ENCODE results near the gene STK16.

Gene STK16

DNA sequence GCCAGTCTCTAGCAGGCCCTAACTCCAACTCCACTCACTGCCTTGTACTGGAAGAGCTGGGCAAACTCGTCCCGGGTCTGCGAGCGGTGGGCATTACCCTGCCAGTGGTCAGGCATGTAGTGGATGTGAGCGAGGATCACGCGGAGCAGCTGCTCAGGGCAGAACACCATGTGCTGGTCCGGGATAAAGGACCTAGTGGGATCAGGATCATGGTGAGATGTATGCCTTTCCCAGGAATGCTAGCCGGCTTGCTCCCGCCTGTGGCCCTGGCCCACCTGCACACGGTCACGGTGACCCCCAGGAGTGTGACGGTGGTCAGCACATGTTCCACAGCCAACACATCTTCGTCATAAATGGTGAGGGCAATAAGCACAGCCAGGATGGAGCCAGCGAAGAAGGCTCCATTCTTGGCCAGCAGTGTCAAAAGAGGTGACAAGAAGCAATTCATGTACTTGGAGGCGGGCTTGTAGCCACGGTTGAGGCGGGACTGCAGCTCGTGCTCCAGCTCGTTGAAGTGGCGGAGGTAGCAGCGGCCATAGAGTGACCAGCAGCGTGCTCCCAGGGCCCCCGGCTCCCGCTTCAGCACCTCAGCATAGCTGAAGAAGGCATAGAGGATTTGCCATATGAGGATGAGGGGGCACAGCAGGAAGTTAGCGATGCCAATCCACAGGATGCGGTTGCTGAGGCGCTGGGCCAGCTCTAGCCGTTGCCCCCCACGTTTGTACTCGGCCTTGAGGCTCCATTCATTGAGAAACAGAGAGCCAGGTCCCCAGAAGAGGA lies 21.3 kb upstream of the STK16 start:
- no peak overlapping the region for H3K18ac ChIP-seq (ENCODE audit: low read length)
- peaks cover 4% of the 10 kb centered on the region for H3K4me1 ChIP-seq (ENCODE audit: control insufficient read depth, low read depth, low read length)
- H3K4me2 ChIP-seq (ENCODE audit: low read length), result no peak overlapping the region
- H3K79me2 ChIP-seq (ENCODE audit: control insufficient read depth, insufficient read depth, low read length), result peaks cover 6% of the 10 kb centered on the region
- H3K4me3 ChIP-seq (ENCODE audit: low read length), result no peak overlapping the region
- no peak overlapping the region for H3K27ac ChIP-seq (ENCODE audit: low read depth, low read length)
- H3K9ac ChIP-seq (ENCODE audit: low read length), result no peak overlapping the region
- H3K23ac ChIP-seq (ENCODE audit: low read length), result no peak overlapping the region
- no peak overlapping the region for H3K4ac ChIP-seq (ENCODE audit: low read depth, low read length)
- H2BK5ac ChIP-seq (ENCODE audit: low read length), result no peak overlapping the region
- peaks cover 1% of the 10 kb centered on the region for H3K36me3 ChIP-seq (ENCODE audit: control insufficient read depth, insufficient read depth, low read length)
- no peak overlapping the region for H4K8ac ChIP-seq (ENCODE audit: low read depth, low read length)
- peaks cover 10% of the 10 kb centered on the region for H3K79me1 ChIP-seq (ENCODE audit: low read length)
- no CpG with 5 or more reads among the region's 31 CpGs for WGBS (ENCODE audit: extremely low coverage, insufficient coverage, low lambda C conversion rate)
- no peak for DNase-seq
- no peak overlapping the region for H2AK5ac ChIP-seq (ENCODE audit: low read length)
- H4K5ac ChIP-seq (ENCODE audit: low read length), result no peak overlapping the region
- H3K27me3 ChIP-seq (ENCODE audit: insufficient read depth, low read length, poor library complexity), result no peaks in the 10 kb centered on the region
- H2BK15ac ChIP-seq (replicated peaks; ENCODE audit: low read depth), result no peak overlapping the region
- H3K56ac ChIP-seq (ENCODE audit: low read length), result no peak overlapping the region
- no peak overlapping the region for H2BK120ac ChIP-seq (ENCODE audit: low read depth, low read length)

GRCh38 chr2:219225350-219225749 lies 19.9 kb upstream of the STK16 start:
- Histone ChIP-seq H3K9ac (ENCODE audit: low read length) (no peak overlapping the region), H4K5ac (ENCODE audit: low read length) (no peak overlapping the region), H4K8ac (ENCODE audit: low read depth, low read length) (no peak overlapping the region), H3K79me2 (ENCODE audit: control insufficient read depth, insufficient read depth, low read length) (peaks cover 6% of the 10 kb centered on the region), H3K27ac (ENCODE audit: low read depth, low read length) (no peak overlapping the region), H3K79me1 (ENCODE audit: low read length) (peaks cover 10% of the 10 kb centered on the region), H3K4me3 (ENCODE audit: low read length) (no peak overlapping the region), H3K4me2 (ENCODE audit: low read length) (no peak overlapping the region), H3K56ac (ENCODE audit: low read length) (no peak overlapping the region), H2BK120ac (ENCODE audit: low read depth, low read length) (no peak overlapping the region), H3K27me3 (ENCODE audit: insufficient read depth, low read length, poor library complexity) (no peaks in the 10 kb centered on the region), H2AK5ac (ENCODE audit: low read length) (no peak overlapping the region), H3K18ac (ENCODE audit: low read length) (no peak overlapping the region), H3K4ac (ENCODE audit: low read depth, low read length) (no peak overlapping the region), H2BK15ac (replicated peaks; ENCODE audit: low read depth) (no peak overlapping the region), H3K4me1 (ENCODE audit: control insufficient read depth, low read depth, low read length) (peaks cover 4% of the 10 kb centered on the region), H3K36me3 (ENCODE audit: control insufficient read depth, insufficient read depth, low read length) (peaks cover 1% of the 10 kb centered on the region), H2BK5ac (ENCODE audit: low read length) (no peak overlapping the region), H3K23ac (ENCODE audit: low read length) (no peak overlapping the region)
- no peak for DNase-seq
- WGBS (ENCODE audit: extremely low coverage, insufficient coverage, low lambda C conversion rate), result no CpG with 5 or more reads among the region's 3 CpGs

DNA sequence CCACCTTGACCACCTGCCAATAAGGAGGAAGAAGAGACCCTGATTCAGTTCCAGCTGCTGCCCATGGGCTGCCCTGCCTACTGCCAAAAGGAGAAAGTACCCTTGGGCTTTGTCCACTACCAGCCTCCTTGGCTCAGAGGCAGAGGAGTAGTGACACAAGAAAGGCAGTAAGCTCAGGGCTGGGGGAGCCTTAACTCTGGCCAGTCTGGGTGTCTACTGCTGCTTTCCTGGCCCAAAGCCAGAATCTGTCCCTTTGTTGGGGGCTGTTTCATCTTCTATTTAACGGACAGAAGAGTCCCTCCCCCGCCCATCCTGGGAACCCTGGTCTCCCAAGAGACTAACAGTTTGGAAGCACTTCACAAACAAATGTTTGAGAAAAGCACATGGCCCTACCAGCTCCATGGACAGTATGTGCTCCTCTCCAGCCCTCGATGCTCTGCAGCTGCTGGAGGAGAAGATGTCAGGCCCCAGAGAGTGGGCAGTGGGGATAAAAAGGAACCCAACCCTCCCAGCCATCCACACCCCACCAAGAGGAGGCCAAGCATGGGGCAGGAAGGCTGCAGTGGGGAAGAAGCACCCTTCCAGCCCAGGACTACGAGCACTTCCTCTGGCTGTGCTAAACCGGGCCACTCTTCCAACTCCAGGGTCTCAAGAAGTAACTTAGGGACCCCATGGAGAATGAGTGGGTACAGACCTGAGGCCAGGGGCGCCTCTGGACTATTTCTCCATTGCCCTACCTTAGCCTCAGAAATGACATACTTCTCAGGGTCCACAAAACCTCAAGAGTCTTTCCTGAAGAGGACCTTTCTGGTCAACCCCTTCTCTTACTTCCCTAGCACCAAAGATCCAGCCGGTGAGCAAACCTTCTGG lies 17.0 kb upstream of the STK16 start:
- Histone ChIP-seq H3K18ac (ENCODE audit: low read length) (peak overlapping the region; percentile 91), H3K27me3 (ENCODE audit: insufficient read depth, low read length, poor library complexity) (no peaks in the 10 kb centered on the region), H3K9ac (ENCODE audit: low read length) (peak overlapping the region; percentile 84), H3K4me2 (ENCODE audit: low read length) (peak overlapping the region; percentile 99), H2BK5ac (ENCODE audit: low read length) (no peak overlapping the region), H3K4me3 (ENCODE audit: low read length) (peak overlapping the region; percentile 88), H3K23ac (ENCODE audit: low read length) (no peak overlapping the region), H2AK5ac (ENCODE audit: low read length) (no peak overlapping the region), H3K56ac (ENCODE audit: low read length) (peak overlapping the region; percentile 87), H4K5ac (ENCODE audit: low read length) (no peak overlapping the region), H3K4me1 (ENCODE audit: control insufficient read depth, low read depth, low read length) (peaks cover 4% of the 10 kb centered on the region), H3K79me1 (ENCODE audit: low read length) (peaks cover 12% of the 10 kb centered on the region), H3K79me2 (ENCODE audit: control insufficient read depth, insufficient read depth, low read length) (peaks cover 6% of the 10 kb centered on the region), H3K4ac (ENCODE audit: low read depth, low read length) (peak overlapping the region; percentile 64), H2BK120ac (ENCODE audit: low read depth, low read length) (no peak overlapping the region), H4K8ac (ENCODE audit: low read depth, low read length) (no peak overlapping the region), H3K36me3 (ENCODE audit: control insufficient read depth, insufficient read depth, low read length) (peaks cover 6% of the 10 kb centered on the region), H2BK15ac (replicated peaks; ENCODE audit: low read depth) (no peak overlapping the region), H3K27ac (ENCODE audit: low read depth, low read length) (no peak overlapping the region)
- DNase-seq, result no peak
- no CpG with 5 or more reads among the region's 7 CpGs for WGBS (ENCODE audit: extremely low coverage, insufficient coverage, low lambda C conversion rate)

DNA sequence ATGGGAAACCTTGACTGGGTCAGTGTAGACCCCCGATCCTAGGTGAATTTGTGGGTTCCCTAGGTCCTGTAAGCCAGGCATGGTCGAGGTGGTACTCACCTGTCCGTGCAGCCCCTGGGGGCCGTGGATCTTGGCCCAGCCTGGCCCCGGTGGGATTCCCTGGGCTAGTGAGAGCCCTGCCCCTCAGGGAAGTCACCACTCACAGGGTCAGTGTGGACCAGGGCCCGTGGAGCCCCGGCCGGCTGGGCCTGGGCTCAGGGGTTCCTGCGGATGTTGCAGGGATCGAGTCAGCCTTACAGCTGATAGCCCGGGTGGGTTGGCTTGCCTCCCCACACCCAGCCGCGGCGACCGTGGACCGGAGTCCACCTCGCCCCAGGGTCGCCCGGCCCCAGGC lies 16.4 kb upstream of the STK16 start:
- H3K27ac ChIP-seq (ENCODE audit: low read depth, low read length), result no peak overlapping the region
- H3K18ac ChIP-seq (ENCODE audit: low read length), result peak overlapping the region; percentile 91
- H3K79me1 ChIP-seq (ENCODE audit: low read length), result peaks cover 12% of the 10 kb centered on the region
- H2BK15ac ChIP-seq (replicated peaks; ENCODE audit: low read depth), result no peak overlapping the region
- peaks cover 6% of the 10 kb centered on the region for H3K79me2 ChIP-seq (ENCODE audit: control insufficient read depth, insufficient read depth, low read length)
- no peak for DNase-seq
- no peak overlapping the region for H2BK5ac ChIP-seq (ENCODE audit: low read length)
- H3K27me3 ChIP-seq (ENCODE audit: insufficient read depth, low read length, poor library complexity), result no peaks in the 10 kb centered on the region
- H3K4me2 ChIP-seq (ENCODE audit: low read length), result peak overlapping the region; percentile 99
- peaks cover 4% of the 10 kb centered on the region for H3K4me1 ChIP-seq (ENCODE audit: control insufficient read depth, low read depth, low read length)
- no peak overlapping the region for H4K5ac ChIP-seq (ENCODE audit: low read length)
- H3K4ac ChIP-seq (ENCODE audit: low read depth, low read length), result peak overlapping the region; percentile 64
- H3K4me3 ChIP-seq (ENCODE audit: low read length), result peak overlapping the region; percentile 88
- peaks cover 4% of the 10 kb centered on the region for H3K36me3 ChIP-seq (ENCODE audit: control insufficient read depth, insufficient read depth, low read length)
- no peak overlapping the region for H2BK120ac ChIP-seq (ENCODE audit: low read depth, low read length)
- H4K8ac ChIP-seq (ENCODE audit: low read depth, low read length), result no peak overlapping the region
- peak overlapping the region; percentile 87 for H3K56ac ChIP-seq (ENCODE audit: low read length)
- peak overlapping the region; percentile 84 for H3K9ac ChIP-seq (ENCODE audit: low read length)
- H2AK5ac ChIP-seq (ENCODE audit: low read length), result no peak overlapping the region
- H3K23ac ChIP-seq (ENCODE audit: low read length), result peak overlapping the region; percentile 1
- WGBS (ENCODE audit: extremely low coverage, insufficient coverage, low lambda C conversion rate), result no CpG with 5 or more reads among the region's 19 CpGs

DNA sequence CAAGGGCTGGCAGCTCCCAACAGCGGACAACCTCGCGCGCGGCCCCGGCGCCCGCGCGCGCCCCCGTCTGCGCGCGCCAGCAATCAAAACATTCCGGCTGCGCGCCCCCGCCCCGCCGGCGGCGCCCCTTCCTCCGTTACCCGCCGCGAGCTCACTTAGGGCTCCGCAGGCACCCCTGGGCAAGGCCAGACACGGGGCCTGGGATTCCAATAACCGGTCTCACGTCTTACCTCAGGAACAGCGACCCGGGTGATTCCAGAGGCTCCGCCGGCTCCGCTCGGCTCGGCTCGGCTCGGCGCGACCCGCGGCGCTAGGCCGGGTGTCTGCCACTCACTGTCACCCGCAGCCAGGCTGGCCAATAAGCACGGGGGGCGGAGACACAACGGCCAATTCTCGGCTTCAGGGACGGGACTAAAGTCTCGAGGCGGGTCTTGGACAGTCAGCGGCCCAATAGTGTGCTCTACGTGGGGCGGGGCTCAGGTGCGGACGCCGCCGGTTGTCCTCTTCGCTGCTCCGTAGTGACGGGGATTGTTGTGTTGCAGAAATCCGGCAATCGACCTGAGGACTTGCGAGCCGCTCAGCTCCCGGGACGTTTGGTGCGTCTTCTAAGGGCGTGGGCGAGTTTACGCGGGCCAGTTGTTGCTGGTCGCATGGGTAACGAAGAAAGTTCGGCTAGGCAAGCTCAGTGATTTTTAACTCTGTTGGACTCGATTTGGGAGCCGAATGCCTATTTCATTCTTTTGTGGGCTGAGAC lies 15.8 kb upstream of the STK16 start, which contains the start of the genes ANKZF1 and ATG9A:
Gene ANKZF1, plus strand, starts transcription at position 502 of the 754 bp plus-strand sequence. CDS start 452 bp downstream, outside the sequence.
Gene ATG9A, minus strand, starts transcription at position 332 of the 754 bp plus-strand sequence. CDS start 1,612 bp downstream, outside the sequence.
- peak within 1 kb of the TSS; percentile 48 for H2BK120ac ChIP-seq (ENCODE audit: low read depth, low read length)
- H3K23ac ChIP-seq (ENCODE audit: low read length), result peak within 1 kb of the TSS; percentile 1
- peaks cover 6% of the 10 kb centered on the region for H3K79me2 ChIP-seq (ENCODE audit: control insufficient read depth, insufficient read depth, low read length)
- peak within 1 kb of the TSS; percentile 72 for H2BK5ac ChIP-seq (ENCODE audit: low read length)
- peaks cover 4% of the 10 kb centered on the region for H3K36me3 ChIP-seq (ENCODE audit: control insufficient read depth, insufficient read depth, low read length)
- H3K4me3 ChIP-seq (ENCODE audit: low read length), result peak within 1 kb of the TSS; percentile 88
- peaks cover 4% of the 10 kb centered on the region for H3K4me1 ChIP-seq (ENCODE audit: control insufficient read depth, low read depth, low read length)
- H3K9ac ChIP-seq (ENCODE audit: low read length), result peak within 1 kb of the TSS; percentile 88
- no peak within 1 kb of the TSS for H2AK5ac ChIP-seq (ENCODE audit: low read length)
- peak within 1 kb of the TSS; percentile 81 for H3K4ac ChIP-seq (ENCODE audit: low read depth, low read length)
- H4K8ac ChIP-seq (ENCODE audit: low read depth, low read length), result no peak within 1 kb of the TSS
- H3K18ac ChIP-seq (ENCODE audit: low read length), result peak within 1 kb of the TSS; percentile 91
- no CpG with 5 or more reads among the region's 80 CpGs for WGBS (ENCODE audit: extremely low coverage, insufficient coverage, low lambda C conversion rate)
- DNase-seq, result peak; percentile 100
- H3K79me1 ChIP-seq (ENCODE audit: low read length), result peaks cover 12% of the 10 kb centered on the region
- peak within 1 kb of the TSS; percentile 96 for H3K56ac ChIP-seq (ENCODE audit: low read length)
- no peak within 1 kb of the TSS for H4K5ac ChIP-seq (ENCODE audit: low read length)
- H3K27ac ChIP-seq (ENCODE audit: low read depth, low read length), result peak within 1 kb of the TSS; percentile 89
- no peaks in the 10 kb centered on the region for H3K27me3 ChIP-seq (ENCODE audit: insufficient read depth, low read length, poor library complexity)
- H3K4me2 ChIP-seq (ENCODE audit: low read length), result peak within 1 kb of the TSS; percentile 99
- H2BK15ac ChIP-seq (replicated peaks; ENCODE audit: low read depth), result no peak within 1 kb of the TSS

Data from mesendoderm (in vitro differentiated cells).